Medulla oblongata (tissue), 1 donor: ENCODE measurements around the gene PRAME.
A peak's percentile ranks its signal among the peaks of the same experiment; 100 is the strongest.
"Not testable (repeated sequence)": the region's sequence is repeated elsewhere in the genome, so short reads cannot be mapped to it uniquely, and the experiment has no call there.

Experiments
- DNase-seq: peaks from one replicate; pipeline ENCODE4 v3.0.0-alpha.2; 2015; ENCODE audit errors: extremely low spot score

The PRAME gene

DNA sequence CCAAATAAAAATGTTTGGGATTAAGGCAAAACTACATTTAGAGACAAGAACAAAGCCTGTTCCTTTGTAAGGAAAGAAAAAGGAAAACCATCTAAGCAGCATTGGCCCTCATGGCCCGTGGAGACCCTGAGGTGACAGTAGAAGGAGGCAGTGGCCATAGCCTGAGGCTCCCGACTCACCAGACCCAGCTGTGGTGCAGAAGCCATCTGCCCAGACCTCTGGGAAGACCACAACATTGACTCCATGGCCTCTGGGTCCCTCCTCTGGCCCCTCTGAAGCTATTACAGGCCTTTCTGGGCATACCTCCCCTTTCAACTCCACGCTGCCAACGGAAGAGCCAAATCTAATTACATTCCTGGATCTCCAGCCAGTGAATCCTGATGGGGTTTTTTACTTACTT, 6.4 kb downstream of the PRAME start:
- peak; percentile 7 for DNase-seq

DNA sequence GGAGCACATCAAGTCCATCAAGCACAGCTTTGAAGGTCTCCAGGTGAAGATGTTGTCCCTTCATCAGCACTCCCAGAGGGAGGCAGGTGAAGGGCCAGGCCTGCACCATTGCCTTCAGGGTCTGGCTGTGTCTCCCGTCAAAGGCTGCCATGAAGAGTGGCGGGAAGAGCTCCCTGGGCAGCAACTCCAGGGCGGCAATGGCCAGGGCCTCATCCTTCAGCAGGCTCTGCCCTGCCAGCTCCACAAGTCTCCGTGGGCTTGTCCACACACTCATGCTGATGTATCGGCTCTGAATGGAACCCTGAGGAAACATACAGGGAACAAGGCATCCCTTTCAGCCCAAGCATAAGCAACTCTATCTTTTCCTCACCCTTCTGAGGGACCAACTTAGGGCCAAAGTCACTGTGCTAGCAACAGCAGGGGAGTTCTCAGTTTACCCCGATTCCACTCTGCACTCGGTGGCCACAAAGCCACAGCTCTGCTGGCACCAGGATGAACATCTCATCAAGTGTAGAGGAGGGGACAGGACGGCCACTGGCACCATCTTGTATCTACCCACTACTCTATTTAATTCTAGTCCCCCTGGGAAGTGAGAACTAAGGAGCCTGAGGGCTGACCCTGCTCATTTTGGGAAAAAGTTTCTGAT, 8.2 kb downstream of the PRAME start:
- no peak for DNase-seq

DNA sequence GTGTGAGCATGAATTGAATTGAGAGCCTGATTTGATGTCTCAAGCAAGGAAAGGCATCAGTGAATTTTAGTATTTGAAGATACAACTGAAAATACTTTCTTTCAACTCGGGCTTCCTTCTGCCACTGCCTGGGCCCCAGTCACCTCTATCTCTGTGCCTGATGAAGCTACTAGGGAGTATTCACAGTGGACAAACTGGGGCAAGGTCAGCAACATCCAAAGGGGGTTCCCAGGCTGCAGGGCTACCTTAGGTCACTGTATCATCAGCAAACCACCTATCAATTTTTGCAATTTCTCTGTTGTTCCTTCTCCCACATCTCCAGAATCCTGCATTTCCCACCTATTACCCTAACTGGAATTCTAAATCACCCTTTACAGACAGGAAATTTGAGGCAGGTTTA, 10.2 kb downstream of the PRAME start:
- no peak for DNase-seq

DNA sequence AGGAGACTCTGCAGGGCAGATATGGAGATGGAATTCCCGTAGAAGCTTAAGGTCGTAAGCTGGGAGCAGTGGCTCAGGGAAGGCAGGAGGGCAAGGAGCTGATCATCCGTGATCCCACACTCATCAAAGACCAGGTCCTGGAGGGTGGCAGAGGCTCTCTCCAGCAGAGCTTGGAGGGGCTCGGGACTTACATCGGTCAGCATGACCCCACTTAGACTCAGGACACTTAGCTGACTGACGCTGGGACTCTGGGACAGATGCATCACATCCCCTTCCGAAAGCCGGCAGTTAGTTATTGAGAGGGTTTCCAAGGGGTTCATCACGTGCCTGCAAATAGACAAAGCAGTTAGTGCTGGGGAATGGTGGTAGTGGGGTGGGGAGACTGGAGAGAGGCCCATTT, 10.7 kb downstream of the PRAME start:
- no peak for DNase-seq

DNA sequence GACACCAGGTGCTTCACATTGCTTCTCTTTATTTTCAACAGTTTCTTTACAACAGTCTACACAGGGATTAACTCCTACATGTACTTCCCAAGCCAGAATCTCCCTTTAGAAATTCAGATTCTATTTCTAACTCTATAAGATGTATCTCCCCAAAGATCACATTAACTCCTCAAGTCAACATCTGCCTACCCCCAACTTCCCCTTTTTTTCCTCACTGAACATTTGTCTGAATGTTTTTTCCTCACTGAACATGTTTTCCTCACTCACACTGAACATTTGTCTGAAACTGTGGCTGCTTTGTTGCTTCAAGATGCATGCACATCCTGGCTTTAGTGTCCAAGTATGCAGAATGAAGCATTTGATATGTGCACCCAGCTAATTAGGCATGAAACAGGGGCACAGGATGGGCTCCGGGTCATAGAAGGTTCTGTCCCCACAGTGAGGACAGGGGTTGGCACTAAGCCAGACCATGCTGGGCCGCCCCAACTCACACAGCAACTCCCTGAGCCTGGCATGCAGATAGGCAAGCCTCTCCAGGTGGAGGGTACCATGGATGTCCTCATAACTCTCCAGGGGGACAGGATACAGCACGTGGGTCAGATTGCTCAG, 11.3 kb downstream of the PRAME start:
- peak; percentile 10 for DNase-seq

DNA sequence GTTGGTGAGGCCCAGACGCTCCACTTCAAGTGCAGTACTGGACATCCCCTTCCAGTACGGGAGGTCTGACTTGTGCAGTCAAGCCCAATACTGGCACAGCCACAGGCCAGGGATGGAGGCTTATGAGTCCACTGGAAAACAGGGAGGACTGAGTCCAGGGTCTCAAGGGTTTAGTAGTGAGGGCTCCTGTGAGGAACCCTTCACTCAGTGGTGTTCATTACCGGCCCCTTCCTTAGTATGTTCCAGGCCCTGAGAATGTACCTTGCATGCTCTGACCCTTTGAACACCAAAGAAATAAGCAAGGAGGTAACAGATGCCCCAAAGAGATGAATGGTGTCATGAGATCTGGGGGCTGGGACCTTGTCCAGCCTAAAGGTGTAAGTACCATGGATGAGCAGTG, 11.8 kb downstream of the PRAME start:
- no peak for DNase-seq

DNA sequence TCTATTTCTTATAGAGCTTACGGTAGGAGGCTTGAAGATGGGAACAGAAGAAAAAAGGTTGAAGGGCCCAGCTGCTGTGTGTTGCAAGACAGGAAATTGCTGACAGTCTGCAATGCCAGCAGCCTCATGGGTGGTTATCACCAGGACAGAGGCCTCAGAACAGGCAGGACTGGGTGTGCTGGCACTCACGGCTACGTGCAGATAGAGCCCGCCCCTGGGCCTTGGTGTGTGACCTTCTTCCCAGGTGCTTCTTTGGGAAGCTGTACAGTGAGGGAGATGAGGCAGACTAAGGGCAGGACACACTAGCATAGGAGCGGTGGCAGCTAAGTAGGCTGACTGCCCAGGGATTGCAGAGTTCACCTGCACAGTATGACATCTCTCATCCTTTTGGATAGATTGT, 12.6 kb downstream of the PRAME start:
- peak; percentile 40 for DNase-seq

DNA sequence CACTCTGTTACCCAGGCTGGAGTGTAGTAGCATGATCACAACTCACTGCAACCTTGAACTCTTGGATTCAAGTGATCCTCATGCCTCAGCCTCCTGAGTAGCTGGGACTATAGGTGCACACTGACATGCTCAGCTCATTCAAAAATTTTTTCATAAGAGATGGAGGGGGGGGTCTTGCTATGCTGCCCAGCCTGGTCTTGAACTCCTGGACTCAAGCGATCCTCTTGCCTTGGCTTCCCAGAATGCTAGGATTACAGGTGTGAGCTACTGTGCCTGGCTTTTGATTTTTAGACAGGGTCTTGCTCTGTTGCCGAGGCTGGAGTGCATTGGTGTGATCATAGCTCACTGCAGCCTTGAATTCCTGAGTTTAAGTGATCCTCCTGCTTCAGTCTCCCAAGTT, 14.0 kb downstream of the PRAME start:
- no peak for DNase-seq

DNA sequence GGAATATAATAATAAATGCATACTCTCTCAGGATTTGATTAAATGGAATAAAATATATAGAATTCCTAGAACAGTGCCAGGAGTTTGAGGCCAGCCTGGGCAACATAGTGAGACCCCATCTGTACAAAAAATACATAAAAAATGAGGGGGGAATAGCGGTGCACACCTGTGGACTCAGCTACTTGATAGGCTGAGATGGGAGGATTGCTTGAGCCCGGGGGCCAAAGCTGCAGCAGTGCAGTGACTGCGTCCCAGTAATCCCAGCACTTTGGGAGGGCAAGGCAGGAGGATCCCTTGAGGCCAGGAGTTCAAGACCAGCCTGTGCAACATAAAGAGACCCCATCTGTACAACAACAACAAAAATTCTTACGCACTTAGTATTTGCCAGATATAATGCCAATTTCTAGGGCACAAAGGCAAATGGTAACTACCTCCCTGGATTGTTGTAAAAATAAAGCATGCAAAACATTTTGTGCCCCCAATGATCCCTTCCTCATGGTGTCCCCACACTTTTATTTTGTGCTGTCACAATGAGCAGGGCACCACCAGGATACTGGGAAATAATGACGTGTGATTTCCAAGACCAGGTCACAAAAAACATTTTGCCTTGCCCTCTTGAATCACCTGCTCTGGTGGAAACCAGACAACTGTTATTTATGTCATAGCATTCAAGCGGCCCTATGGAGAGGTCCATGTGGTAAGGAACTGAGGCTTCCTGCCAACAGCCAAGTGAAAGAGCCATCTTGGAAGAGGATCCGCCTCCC, 20.7 kb downstream of the PRAME start:
- DNase-seq: no peak

DNA sequence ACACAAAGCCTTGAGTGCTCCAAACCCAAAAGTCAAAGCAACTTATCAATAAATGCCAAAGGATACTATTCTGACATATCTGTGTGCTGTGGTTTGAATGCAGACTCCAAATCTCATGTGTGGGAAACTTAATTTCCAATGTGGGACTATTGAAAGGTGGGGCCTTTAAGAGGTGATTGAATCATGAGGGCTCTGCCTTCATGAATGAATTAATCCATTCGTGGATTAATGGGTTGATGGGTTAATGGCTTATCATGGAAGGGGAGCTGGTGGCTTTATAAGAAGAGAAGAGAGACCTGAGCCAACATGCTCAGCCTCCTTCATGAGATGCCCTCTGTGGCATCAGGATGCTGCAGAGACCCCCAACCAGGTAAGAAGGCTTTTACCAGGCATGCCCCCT, 22.1 kb downstream of the PRAME start:
- no peak for DNase-seq

DNA sequence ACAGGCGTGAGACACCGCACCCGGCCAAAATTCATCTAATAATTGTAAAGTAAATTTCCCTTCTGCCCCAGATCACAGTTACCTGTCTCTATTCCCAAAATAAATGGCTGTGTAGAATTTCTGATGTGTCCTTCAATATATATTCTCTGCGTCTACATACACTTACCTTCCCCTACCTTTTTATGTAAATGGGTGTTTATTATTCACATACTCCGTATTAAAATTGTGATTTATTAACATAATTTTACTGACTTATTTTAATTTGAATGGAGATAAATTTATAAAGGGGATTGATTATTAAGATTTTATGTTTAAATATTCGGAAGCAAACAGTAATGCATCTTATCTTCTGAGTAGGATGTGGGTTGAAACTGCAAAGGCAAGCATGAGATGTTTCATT, 22.6 kb downstream of the PRAME start:
- DNase-seq: no peak

DNA sequence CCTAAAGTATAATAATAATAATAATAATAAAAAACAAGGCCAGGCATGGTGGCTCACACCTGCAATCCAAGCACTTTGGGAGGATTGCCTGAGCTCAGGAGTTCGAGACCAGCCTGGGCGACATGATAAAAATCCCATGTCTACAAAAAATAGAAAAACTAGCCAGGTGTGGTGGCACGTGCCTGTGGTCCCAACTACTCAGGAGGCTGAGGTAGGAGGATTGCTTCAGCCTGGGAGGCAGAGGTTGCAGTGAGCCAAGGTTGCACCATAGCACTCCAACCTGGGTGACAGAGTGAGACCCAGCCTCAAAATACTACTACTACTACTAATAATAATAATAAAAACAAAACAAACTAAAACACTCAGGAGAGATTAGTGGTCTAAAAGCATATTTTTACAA, 23.4 kb downstream of the PRAME start:
- no peak for DNase-seq

DNA sequence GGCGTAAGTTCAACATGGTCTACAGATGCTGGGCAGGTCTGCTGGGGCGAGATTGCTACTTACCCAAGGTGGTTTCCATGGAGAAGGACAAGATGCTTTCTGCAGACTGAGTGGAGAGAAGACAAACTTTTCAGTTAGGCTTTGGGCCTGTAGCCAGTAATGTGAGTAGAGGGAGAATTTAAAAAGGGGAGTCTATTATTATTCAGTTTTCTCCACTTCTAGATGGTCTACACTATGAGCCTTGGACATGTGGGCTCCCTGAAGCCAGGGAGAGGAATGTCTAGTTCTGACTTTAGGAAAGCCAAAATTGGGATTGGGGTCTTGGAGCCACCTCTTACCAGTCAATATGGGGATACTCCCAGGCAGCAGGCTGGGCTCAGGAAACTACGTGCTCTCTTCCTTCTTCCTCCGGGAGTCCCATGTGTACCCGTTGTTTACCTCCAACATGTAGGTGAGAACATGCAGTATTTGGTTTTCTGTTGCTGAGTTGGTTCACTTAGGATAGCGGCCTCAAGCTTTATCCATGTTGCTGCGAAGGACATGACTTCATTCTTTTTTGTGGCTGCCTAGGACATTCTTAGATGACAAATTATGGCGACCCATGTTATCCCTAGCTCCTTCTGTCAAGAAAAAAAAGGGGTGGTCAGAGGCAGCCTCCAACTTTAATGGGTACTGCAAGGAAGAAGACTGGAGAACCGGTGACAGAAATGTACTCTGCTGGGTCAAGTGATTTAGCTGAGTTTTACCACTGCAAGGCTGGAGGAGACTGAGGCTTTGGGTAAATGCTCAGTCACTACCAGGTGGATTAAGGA, 24.3 kb downstream of the PRAME start:
- no peak for DNase-seq

DNA sequence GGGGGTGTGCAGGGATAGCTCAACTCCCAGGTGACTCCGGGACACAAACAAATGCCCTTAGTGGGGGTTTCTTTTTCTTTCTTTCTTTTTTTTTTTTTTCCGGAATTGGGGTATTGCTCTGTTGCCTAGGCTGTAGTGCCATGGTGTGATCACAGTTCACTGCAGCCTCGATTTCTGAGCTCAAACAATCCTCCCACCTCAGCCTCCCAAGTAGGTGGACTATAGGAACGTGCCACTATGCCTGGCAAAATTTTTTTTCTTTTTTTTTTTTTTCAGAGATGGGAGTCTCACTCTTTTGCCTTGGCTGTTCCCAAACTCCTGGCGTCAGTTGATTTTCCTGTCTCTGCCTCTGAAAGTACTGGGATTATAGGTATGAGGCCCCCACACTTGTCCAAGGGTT, 25.2 kb downstream of the PRAME start:
- no peak for DNase-seq

DNA sequence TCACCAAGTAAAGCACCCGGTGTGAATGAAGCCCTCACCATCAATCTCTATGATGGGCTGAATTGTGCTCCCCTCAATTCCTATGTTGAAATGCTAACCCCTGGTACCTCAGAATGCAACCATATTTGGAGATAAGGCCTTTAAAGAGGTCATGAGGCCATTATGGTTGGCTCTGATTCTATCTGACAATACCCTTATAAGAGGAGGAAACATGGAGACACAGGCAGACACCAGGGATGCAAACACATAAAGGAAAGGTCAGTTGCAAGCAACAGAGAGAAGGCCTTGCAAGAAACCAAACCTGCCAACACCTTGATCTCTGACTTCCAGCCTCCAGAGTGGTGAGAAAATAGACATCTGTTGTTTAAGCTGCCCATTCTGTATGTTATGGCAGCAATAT, 25.6 kb downstream of the PRAME start:
- no peak for DNase-seq

DNA sequence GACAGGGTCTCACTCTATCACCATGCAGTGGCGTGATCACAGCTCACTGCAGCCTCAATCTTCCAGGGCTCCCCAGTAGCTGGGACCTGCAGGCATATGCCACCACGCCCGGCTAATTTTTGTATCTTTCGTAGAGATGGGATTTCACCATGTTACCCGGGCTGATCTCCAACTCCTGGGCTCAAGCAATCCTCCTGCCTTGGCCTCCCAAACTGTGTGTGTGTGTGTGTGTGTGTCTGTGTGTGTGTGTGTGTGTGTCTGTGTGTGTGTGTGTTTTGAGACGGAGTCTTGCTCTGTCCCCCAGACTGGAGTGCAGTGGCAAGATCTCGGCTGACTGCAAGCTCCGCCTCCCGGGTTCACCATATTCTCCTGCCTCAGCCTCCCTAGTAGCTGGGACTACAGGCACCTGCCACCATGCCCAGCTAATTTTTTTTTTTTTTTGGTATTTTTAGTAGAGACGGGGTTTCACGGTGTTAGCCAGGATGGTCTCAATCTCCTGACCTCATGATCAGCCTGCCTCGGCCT, 26.5 kb downstream of the PRAME start:
- DNase-seq: not testable (repeated sequence)

DNA sequence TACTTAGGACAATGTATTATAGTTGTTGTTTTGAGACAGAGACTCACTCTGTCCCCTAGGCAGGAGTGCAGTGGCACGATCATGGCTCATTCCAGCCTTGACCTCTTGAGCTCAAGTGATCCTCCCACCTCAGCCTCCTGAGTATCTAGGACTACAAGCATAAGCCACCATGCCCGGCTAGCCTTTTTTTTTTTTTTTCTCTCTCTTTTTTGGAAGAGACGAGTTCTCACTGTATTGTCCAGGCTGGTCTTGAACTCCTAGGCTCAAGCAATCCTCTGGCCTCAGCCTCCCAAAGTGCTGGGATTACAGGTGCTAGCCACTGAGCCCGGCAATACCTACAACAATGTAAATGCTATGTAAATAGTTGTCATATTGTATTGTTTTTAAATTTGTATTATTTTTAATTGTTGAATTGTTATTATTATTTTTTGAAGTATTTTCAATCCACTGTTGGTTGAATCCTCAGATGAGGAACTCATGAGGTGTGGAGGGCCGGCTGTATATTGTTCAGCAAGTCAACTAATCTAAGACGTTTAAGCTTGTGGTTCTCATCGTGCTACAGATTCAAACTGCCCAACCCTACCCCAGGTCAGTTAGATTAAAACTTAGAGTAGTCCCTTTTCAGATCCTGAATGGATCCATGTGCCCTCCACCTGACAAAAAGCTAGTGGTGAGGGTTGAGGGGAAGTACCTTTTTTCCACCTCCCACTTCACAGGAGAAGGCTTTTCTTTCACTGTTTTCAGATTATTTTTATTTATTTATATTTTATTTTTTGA, 27.1 kb downstream of the PRAME start:
- DNase-seq: no peak

DNA sequence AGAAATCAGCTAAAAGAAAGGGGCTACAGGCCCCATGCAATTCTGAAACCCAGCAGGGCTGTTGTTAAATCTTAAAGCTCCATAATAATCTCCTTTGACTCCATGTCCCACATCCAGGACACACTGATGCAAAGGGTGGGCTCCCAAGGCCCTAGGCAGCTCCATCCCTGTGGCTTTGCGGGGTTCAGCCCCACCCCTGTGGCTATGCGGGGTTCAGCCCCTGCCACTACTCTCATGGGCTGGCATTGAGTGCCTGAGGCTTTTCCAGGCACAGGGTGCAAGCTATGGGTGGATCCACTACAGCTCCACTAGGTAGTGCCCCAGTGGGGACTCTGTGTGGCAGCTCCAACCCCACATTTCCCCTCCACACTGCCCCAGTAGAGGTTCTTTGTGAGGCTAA, 30.3 kb downstream of the PRAME start:
- DNase-seq: no peak

DNA sequence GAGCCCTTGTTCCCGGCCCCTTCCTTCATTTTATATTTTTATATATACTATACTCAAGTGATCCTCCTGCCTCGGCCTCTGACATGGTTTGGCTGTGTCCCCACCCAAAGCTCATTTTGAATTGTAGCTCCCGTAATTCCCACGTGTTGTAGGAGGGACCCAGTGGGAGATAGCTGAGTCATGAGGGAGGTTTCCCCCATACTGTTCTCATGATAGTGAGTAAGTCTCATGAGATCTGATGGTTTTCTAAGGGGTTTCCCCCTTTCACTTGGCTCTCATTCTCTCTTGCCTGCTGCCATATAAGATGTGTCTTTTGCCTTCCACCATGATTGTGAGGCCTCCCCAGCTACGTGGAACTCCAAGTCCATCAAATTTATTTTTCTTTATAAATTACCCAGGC, 31.8 kb downstream of the PRAME start:
- no peak for DNase-seq

DNA sequence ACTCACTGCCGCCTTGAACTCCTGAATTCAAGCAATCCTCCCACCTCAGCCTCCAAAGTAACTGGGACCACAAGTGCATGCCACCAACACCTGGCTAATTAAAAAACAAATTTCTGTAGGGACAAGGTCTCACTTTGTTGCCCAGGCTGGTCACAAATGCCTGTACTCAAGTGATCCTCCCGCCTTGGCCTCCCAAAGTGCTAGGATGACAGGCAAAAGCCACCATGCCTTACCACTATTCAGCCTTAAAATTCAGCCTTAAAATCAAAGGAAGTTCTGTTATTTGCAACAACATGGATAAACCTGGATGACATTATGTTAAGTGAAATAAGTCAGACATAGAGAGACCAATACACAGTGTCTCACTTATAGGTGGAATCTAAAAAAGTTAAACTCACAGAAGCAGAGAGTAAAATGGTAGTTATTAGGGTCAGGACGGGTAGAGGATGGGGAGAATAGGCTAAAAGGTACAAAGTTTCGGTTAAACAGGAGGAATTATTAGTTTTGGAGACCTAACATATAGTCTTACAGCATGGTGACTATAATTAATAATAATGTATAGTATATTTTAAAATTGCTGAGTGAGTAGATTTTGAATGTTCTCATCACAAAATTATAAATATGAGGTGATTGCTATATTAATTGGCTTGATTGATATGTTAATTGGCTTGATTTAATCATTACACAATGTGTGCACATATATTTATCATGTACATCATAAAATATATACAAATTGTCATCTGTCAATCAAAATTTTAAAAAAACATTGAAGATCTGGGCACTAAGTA, 32.7 kb downstream of the PRAME start:
- no peak for DNase-seq

DNA sequence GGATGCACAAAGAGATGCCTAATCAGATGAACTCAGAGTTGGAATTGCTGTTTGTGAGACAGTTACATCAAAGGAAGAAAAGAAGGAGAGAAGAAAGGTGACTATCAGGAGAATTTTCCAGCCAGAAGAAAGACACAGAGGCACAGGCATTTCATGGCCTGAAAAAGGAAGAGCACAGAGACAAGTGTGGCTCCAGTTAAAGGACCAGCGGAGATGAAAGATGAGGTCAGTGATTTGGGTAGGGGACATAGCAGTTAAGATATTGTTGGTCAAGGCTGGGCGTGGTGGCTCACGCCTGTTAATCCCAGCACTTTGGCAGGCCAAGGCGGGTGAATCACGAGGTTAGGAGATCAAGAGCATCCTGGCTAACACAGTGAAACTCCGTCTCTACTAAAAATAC, 35.6 kb downstream of the PRAME start:
- no peak for DNase-seq
